Adrenal gland (tissue), 5 donors: Measurements from ENCODE around the gene OXNAD1.

Experiments
- CTCF ChIP-seq, 6 experiments: fragments of 450-650 bp in 4 of 6; fragments of 200-600 bp in 2 of 6; sonication (generic) in 1 of 6; IDR thresholded peaks; 1 replicate in 5 of 6; 2 replicates in 1 of 6; pipeline versions ENCODE4 v1.5.1 to v1.8.0; 2016 to 2021; ENCODE audit warnings: antibody characterized with exemption in 6 of 6, mild to moderate bottlenecking in 2 of 6, moderate library complexity in 1 of 6
- POLR2A ChIP-seq, 2 donors: fragments of 450-650 bp; IDR thresholded peaks; one replicate each; pipeline ENCODE4 v1.6.1; 2017; ENCODE audit warnings: antibody characterized with exemption in 2 of 2, mild to moderate bottlenecking in 2 of 2, moderate library complexity in 1 of 2
- donor health status: DM: no; HTN: no; CAD: no.

GRCh38 chr3:16329036-16329825 lies 64.2 kb downstream of the OXNAD1 start:
- TF ChIP-seq CTCF (IDR thresholded peaks at IDR 0.05) (no peak), POLR2A (IDR thresholded peaks at IDR 0.05) (no peak)
